ENCODE data around the gene RADX. TPM values are rescaled to one million over a fixed set of nuclear protein-coding genes. Genes with fewer than 3 reads are reported as not detected.
"Not testable (repeated sequence)": the region's sequence is repeated elsewhere in the genome, so short reads cannot be mapped to it uniquely, and the experiment has no call there.

RADX gene
- total RNA-seq, 4 donors from 2014 or later, result 0.91 to 2.9 (median 2.2) TPM

GRCh38 chrX:106649523-106650428 is 38.0 kb downstream of the RADX start:
- WGBS, 2 donors, result 36 to 38% methylated on average over 1 of the region's 1 CpG
- Histone ChIP-seq H3K36me3 (no peaks in the 10 kb centered on the region), H3K9me3 (no peaks in the 10 kb centered on the region), H3K4me3 (no peak overlapping the region), H3K27me3 (peaks cover 0 to 4% (median 0%) of the 10 kb centered on the region in 4 donors), H3K4me1 (no peaks in the 10 kb centered on the region), H3K27ac (no peak overlapping the region)
- intact Hi-C loops (cut with DNase I), result no loop called here
- no peak for DNase-seq
- TF ChIP-seq CTCF (IDR thresholded peaks at IDR 0.05), result no peak
- TF ChIP-seq POLR2A (IDR thresholded peaks at IDR 0.05), result no peak

- H3K36me3 ChIP-seq; H3K27ac ChIP-seq; DNase-seq; intact Hi-C loops (cut with DNase I); H3K9me3 ChIP-seq; H3K4me1 ChIP-seq; H3K27me3 ChIP-seq; H3K4me3 ChIP-seq: not testable (repeated sequence)
- 100% methylated on average over 2 of the region's 2 CpGs for WGBS, 2 donors
Measured at GRCh38 chrX:106653625-106654024, 41.8 kb downstream of the RADX start.

GRCh38 chrX:106670631-106671030 is 58.9 kb downstream of the RADX start:
- WGBS, 2 donors, result 53 to 55% methylated on average over 1 of the region's 1 CpG

GRCh38 chrX:106672527-106672926 is 60.7 kb downstream of the RADX start:
- no peak for TF ChIP-seq CTCF (IDR thresholded peaks at IDR 0.05)
- TF ChIP-seq POLR2A (IDR thresholded peaks at IDR 0.05), result no peak
- Histone ChIP-seq H3K4me1 (peaks cover 0 to 13% (median 4%) of the 10 kb centered on the region in 3 donors), H3K9me3 (no peaks in the 10 kb centered on the region), H3K27me3 (no peaks in the 10 kb centered on the region), H3K27ac (peak overlapping the region in 2 of 4 donors; percentile 46 to 58), H3K4me3 (no peak overlapping the region), H3K36me3 (no peaks in the 10 kb centered on the region)
- 56 to 60% methylated on average over 1 to 3 of the region's 4 CpGs for WGBS, 2 donors
- DNase-seq, result no peak
- intact Hi-C loops (cut with DNase I), result no loop called here

More at GRCh38 chrX:106670631-106671030, 58.9 kb downstream of the RADX start:
- intact Hi-C loops (cut with DNase I), result no loop called here
- H3K27ac ChIP-seq, result no peak overlapping the region
- no peaks in the 10 kb centered on the region for H3K36me3 ChIP-seq
- H3K4me3 ChIP-seq, result no peak overlapping the region
- peaks cover 0 to 13% (median 4%) of the 10 kb centered on the region in 3 donors for H3K4me1 ChIP-seq
- TF ChIP-seq CTCF (IDR thresholded peaks at IDR 0.05) (no peak), POLR2A (IDR thresholded peaks at IDR 0.05) (no peak)
- no peaks in the 10 kb centered on the region for H3K9me3 ChIP-seq
- no peaks in the 10 kb centered on the region for H3K27me3 ChIP-seq
- no peak for DNase-seq

- TF ChIP-seq POLR2A (IDR thresholded peaks at IDR 0.05) (no peak), CTCF (IDR thresholded peaks at IDR 0.05) (no peak)
- DNase-seq, result no peak
- H3K4me3 ChIP-seq, result no peak overlapping the region
- H3K27me3 ChIP-seq, result no peaks in the 10 kb centered on the region
- 28 to 52% methylated on average over 2 of the region's 2 CpGs for WGBS, 2 donors
- no peaks in the 10 kb centered on the region for H3K9me3 ChIP-seq
- no peaks in the 10 kb centered on the region for H3K4me1 ChIP-seq
- H3K36me3 ChIP-seq, result no peaks in the 10 kb centered on the region
- H3K27ac ChIP-seq, result no peak overlapping the region
- intact Hi-C loops (cut with DNase I), result no loop called here
Measured at GRCh38 chrX:106680716-106681115, 68.9 kb downstream of the RADX start.

Measured in esophagus squamous epithelium (tissue), 5 donors.